ENCODE data around the gene RPGR.

The RPGR gene

DNA sequence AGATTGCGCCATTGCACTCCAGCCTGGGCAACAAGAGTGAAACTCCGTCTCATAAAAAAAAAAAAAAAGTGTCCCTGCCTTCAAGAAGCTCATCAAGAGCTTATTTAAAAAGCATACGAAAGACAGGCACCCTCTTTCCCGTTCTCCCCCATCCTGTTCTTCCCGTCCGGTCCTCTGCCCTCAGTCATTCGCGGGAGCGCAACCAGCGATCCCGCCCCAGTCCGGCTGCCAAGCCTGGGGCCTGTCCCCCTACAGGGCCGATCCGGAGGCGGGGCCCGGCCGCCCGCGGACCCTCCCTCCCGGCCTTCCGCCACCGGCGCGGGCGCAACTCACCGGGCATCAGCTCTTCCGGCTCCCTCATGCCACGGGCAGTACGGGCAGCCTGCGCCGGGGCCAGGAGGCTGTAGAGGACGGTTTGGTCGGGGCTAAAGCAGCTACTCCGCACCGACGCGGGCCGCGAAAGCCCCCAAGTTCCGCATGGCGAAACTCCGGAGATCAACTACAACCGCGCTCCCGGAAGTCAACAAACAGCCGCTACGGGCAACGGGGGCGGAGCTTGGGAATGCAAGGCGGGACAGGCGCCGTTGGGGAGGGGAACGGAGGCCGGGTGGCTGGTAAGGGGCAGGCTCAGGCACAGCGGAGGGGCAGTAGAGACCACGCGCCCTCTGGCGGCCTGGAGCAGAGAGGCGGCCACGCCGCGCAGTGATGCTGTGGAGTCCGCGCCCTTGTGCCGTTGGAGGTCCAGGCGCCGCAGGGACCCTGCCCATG, at the start of gene RPGR:
Gene RPGR, minus strand, starts transcription at position 503 of the 768 bp plus-strand sequence. Its CDS starts 142 bp downstream, at position 361.
- DNase-seq, result peak; percentile 78

- no peak for DNase-seq
Observed at GRCh38 chrX:38376747-38377146, 49.4 kb upstream of the RPGR start.

- DNase-seq, result no peak
Observed at GRCh38 chrX:38375891-38376290, 48.6 kb upstream of the RPGR start.

DNA sequence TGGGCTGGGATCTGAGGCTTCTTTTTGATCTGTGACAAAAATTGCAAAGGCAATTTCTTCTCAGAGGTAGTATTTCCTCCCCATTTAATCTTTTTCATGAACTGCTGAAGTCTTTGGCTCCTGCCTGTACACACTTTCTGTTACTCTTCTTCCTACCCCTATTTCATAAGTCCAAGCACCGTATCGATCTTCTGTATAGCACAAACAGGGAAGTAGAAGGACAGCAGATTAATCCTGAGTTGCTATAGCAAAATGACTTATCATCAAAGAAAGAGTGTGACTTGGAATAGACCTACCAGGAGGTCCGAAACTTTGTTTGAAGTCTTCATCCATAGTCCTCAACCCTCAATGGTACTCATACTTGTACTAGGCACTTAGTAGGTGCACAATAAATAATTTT, 47.1 kb upstream of the RPGR start:
- DNase-seq, result no peak

DNA sequence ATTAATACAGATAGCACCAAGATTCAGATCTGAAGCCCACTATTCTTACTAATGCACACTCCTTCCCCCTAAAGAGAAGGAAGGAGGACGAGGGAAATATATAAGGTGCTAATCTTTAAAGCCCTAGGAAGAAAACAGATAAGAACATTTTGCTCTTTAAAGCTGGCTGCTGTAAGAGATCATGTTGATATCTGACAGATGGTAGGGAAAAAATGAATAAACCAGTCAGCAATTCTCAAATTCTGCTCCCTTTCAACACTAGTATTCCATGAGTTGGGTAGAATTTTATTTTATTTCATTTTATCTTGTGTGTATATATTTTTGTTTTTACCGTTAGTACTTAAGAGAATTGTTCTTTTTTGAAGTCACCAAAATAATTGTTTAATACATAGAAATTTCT, 44.3 kb upstream of the RPGR start:
- DNase-seq, result no peak

GRCh38 chrX:38368774-38369173, 41.5 kb upstream of the RPGR start:
- no peak for DNase-seq

DNA sequence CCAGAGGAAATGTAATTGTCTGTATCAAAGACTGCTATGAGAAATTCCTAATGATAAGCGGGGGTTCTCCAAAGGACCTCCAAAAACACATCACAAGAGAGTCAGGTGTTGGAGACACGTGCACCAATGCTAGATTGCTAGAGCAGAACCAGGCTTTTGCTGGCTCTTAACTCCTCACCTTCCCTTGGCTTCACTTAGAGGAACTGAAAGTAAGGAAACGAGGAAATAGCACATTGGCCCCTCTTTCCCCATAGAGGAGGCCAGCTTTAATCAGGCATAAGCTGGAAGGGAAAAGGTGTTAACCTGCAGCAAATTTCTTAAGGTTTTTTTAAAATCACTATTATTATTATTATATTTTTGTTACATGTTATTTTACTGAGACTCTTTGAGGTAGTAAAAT, 38.6 kb upstream of the RPGR start:
- no peak for DNase-seq

DNA sequence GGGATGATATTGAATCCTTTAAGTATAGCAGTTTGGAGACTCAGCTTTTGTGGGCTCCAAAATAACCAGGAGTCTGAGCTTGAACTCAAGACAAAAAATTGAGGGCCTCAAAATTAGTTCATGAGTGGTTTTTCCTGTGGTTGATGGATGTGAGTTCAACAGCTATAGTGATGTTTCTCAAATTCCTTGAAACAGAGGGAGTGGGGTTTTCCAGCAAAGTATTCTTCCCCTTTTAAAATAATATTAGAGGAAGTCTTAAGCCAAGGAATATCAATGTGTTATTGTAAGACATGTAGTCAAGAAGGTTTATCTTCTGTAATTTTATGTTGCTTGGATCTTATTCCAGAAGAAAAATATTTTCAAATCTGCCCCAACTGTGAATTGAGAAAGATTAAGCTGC, 35.7 kb upstream of the RPGR start:
- DNase-seq, result no peak

- no peak for DNase-seq
Observed at GRCh38 chrX:38357747-38358673, 30.7 kb upstream of the RPGR start.

DNA sequence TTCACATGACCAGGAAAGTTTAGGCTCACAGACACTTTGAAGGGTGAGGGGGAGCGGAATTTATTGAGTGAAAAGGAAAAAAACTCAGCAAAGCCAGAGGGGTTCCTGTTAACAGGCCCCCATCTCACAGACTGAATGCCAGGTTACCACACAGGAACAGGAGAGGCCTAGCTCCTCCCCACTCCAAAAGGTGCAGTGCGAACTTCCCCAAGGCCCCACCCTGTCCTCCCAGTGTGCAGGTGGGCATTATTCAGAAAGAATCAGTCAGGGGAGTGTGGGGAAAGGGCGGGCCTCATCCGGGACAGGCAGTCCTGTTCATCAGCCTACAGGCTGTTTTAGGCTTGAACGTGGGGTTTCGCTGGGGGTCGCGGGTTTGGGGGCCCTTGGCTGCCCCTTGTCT, 29.1 kb upstream of the RPGR start:
- no peak for DNase-seq

DNA sequence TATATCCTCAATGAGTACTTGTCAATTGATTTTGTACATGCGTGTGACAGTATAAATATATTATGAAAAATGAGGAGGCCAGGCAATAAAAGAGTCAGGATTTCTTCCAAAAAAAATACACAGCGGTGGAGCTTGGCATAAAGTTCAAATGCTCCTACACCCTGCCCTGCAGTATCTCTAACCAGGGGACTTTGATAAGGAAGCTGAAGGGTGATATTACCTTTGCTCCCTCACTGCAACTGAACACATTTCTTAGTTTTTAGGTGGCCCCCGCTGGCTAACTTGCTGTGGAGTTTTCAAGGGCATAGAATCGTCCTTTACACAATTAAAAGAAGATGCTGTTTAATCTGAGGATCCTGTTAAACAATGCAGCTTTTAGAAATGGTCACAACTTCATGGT, 25.1 kb upstream of the RPGR start, which contains the start of gene OTC:
Gene OTC, plus strand, starts transcription at position 243 of the 400 bp plus-strand sequence. Its CDS starts 93 bp downstream, at position 336.
- DNase-seq, result no peak

GRCh38 chrX:38351346-38351745, 24.0 kb upstream of the RPGR start:
- DNase-seq, result no peak

DNA sequence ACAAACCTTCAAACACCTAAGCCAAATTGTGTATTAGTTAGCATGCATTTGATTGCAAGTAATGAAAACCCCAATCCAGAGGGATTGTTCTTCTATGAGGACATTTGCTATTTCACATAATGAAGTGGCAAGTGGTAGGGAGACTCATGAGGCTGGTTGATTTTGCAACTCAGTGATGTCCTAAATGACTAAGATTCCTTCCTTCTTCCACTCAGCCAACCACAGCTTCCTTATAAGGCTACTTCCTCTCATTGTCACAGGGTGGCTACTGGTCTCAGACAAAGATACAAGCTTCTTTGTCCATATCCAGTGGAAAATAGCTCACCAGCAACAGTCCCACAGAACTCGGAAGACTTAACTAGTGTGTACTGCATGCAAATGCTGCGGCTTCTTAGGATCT, 19.8 kb upstream of the RPGR start:
- DNase-seq, result no peak

DNA sequence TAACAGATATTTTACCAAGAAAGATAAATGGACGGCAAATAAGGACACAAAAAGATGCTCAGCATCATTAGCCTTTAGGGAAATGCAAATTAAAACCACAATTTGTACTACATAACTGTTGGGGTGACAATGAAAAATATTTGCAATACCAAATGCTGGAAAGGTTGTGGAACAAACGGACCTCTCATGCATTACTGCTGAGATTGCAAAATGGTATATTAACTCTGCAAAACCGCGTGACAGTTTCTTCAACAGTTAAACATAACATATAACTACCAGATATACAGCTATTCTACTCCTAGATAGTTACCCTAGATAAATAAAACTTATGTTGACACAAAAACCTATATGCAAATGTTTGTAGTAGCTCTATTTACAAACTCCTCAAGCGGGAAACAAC, 18.8 kb upstream of the RPGR start:
- no peak for DNase-seq

- no peak for DNase-seq
Observed at GRCh38 chrX:38342853-38343778, 15.8 kb upstream of the RPGR start.

DNA sequence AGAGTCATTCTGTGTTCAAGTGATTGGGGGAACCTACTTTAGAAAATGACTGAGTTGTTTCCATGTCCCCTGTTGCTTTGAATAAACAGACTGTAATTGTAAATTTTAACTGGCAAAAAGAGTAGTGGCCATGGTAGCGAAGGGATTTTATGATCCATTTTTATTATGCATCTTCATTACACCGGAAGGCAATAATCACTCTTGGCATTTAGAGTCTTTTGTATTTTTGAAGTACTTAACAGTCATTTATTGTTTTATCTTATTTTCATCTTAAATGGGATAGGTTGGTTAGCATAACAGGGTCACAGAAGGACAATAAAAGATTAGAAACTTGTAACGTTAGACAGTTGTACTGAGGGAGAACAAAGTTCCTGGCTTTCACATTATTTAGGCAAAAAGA, 14.1 kb upstream of the RPGR start:
- no peak for DNase-seq

DNA sequence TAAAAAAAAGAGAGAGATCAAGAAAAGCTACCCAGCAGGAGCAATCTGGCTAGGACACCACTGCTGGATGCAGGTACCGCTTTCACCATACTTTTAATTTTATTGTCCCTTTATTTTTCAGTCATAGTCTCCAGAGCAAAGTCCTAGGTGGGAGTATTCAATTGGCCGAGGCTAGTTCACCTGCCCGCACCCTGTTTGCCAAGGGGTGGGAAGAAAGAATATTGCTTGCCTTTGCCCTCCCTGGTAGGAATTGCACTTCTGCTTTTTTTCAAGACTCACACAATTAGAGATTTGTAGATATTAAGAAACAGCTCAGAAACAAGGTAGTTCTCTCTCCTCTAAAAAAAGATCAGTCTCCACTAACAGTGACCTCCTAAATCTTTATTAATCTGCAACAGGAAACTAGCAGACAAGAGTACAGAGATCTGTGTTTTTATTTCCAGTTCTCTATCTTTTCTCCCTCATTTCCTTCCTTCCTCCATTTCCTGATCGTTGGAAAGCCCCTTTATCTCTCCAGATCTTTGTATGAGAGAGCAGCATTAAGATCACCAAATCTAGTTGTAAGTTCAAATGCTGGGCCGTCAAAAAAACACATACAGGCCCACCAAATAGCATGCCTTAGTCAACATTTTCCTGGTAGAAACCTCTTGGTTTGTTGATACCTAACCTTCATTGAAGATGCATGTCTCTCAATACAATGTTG, 9.4 kb upstream of the RPGR start:
- no peak for DNase-seq

DNA sequence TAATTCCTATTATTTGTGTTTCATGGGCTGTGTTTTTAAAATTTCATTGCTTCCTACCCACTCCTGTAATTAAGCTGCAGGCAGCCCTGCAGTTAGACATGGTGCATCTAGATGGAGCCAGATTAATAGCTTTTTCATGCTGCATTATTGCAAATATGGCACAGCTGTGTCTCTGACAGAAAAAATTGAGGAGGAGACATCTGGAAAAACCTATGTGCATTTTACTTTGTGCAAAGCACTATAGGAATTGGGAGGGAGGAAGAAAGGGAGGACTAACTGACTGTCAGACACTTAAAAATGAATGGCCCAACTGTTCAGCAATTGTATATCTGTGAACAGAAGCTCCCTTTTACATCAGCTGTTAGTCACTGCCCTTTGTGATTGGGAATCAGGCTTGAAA, 8.1 kb upstream of the RPGR start:
- DNase-seq, result no peak

GRCh38 chrX:38332505-38332904, 5.2 kb upstream of the RPGR start:
- no peak for DNase-seq

DNA sequence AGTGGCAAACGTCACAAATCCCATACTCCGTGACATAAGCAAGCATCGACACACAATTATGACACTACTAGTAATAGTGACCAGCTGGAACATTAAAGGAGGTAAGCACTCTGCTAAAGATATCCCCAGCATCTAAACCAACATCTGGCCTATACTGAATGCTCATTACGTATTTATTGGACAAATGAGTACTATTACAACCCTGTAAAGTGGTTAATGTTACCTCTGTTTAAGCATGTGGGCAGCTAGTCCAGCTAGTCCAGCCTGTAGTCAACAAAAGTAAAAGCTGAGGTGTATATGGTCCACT, 419 bp upstream of the RPGR start:
- DNase-seq, result no peak

DNA sequence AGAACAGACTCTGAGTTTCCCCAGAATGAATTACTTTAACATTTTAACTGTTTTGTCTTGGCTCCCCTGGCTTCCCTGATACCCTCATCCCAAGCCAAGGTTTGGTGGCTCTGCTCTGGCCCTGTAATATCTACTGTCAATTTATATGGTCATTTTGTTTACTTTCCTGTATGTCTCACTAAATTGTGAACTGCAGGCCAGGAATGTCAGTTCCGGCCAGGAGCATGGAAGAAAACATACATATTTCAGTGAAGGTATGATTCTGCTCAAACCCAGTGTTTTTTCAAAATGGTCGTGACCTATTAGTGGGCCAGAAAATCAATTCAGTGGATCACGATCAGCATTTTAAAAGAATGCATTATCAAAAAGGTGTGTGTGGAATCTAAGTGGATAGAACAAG, 1.2 kb downstream of the RPGR start:
- no peak for DNase-seq

DNA sequence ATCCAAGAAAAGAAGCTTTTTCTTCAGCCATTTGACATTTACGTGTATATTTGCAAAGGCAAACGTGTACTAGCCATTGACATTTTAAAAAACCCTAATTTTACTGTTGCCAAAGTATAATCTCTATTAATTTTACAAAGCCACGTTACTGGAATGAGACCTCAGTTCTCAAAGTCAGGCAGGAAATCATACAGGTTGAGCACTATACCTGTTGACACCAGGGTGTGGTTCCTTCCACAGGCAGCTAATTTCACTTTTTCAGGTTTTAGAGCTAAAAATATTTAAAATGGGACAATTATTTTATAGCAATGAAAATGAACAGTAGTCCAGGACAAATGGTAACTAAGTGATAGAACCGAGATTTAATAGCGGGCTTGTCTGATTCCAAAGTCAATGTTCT, 6.5 kb downstream of the RPGR start:
- no peak for DNase-seq

DNA sequence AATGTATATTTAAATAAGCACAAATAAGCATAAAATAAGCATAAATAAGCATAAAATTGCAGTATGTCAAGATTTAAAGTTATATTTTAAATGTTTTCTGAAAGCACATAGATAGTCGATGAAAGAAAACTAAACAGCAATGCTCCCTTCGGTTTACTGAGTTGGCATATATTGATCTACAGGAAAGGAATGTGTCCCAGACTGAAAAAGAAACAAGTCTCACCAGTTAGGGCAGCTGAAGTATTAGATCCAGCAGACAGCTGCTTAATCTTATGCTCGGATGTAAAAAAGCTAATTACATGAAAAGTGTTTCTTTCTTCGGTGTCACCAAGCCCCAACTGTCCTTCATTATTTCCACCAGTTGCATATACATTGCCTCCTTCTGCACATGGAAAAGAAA, 8.7 kb downstream of the RPGR start:
- no peak for DNase-seq

Measured in NCI-H774 (cell line).